ENCODE results near the gene PCDHGA12. TPM values are rescaled to one million over a fixed set of nuclear protein-coding genes. Genes with fewer than 3 reads are reported as not detected.
"Not testable (repeated sequence)": the region's sequence is repeated elsewhere in the genome, so short reads cannot be mapped to it uniquely, and the experiment has no call there.

The PCDHGA12 gene
- total RNA-seq, 1 donor from 2014 or later = 5.9 TPM

- H3K9me3 ChIP-seq = peaks cover 65% of the 10 kb centered on the region
- H3K36me3 ChIP-seq; intact Hi-C loops (cut with DNase I); H3K4me1 ChIP-seq; H3K27ac ChIP-seq: not testable (repeated sequence)
- ATAC-seq (peak; percentile 84 to 90), DNase-seq (peak; percentile 76)
- peaks cover 16% of the 10 kb centered on the region for H3K27me3 ChIP-seq (ENCODE audit: low read depth)
- TF ChIP-seq CTCF (IDR thresholded peaks at IDR 0.05) = peak; percentile 59
- peak within 1 kb of the TSS; percentile 44 for H3K4me3 ChIP-seq
Measured at GRCh38 chr5:141407790-141408505, 22.4 kb upstream of the PCDHGA12 start, which contains the start of gene PCDHGB6. Gene PCDHGB6, plus strand, starts transcription at chr5:141408021. Its CDS starts 182 bp downstream, at chr5:141408203.

GRCh38 chr5:141409598-141410306, 20.6 kb upstream of the PCDHGA12 start:
- H3K36me3 ChIP-seq = no peaks in the 10 kb centered on the region
- peaks cover 3% of the 10 kb centered on the region for H3K4me1 ChIP-seq
- no peak for TF ChIP-seq CTCF (IDR thresholded peaks at IDR 0.05)
- H3K4me3 ChIP-seq = no peak overlapping the region
- DNase-seq (no peak), ATAC-seq (no peak)
- H3K9me3 ChIP-seq = peaks cover 72% of the 10 kb centered on the region
- intact Hi-C loops (cut with DNase I) = no loop called here
- peaks cover 15% of the 10 kb centered on the region for H3K27me3 ChIP-seq (ENCODE audit: low read depth)
- no peak overlapping the region for H3K27ac ChIP-seq

GRCh38 chr5:141411575-141411974, 18.7 kb upstream of the PCDHGA12 start:
- Histone ChIP-seq H3K9me3 (peaks cover 85% of the 10 kb centered on the region), H3K4me1 (peaks cover 3% of the 10 kb centered on the region), H3K36me3 (no peaks in the 10 kb centered on the region), H3K27me3 (ENCODE audit: low read depth) (peaks cover 16% of the 10 kb centered on the region), H3K27ac (no peak overlapping the region), H3K4me3 (no peak overlapping the region)
- ATAC-seq (no peak), DNase-seq (no peak)
- intact Hi-C loops (cut with DNase I) = no loop called here
- TF ChIP-seq CTCF (IDR thresholded peaks at IDR 0.05) = no peak

- H3K9me3 ChIP-seq = peaks cover 81% of the 10 kb centered on the region
- no peak within 1 kb of the TSS for H3K27ac ChIP-seq
- peak; percentile 69 to 84 for ATAC-seq
- H3K4me3 ChIP-seq = peak within 1 kb of the TSS; percentile 45
- intact Hi-C loops (cut with DNase I) = no loop called here
- peaks cover 16% of the 10 kb centered on the region for H3K27me3 ChIP-seq (ENCODE audit: low read depth)
- no peaks in the 10 kb centered on the region for H3K36me3 ChIP-seq
- peaks cover 3% of the 10 kb centered on the region for H3K4me1 ChIP-seq
- peak; percentile 51 for TF ChIP-seq CTCF (IDR thresholded peaks at IDR 0.05)
- DNase-seq = no peak
Measured at GRCh38 chr5:141412854-141413539, 17.3 kb upstream of the PCDHGA12 start, which contains the start of gene PCDHGA10. Gene PCDHGA10, plus strand, starts transcription at chr5:141412987. Its CDS starts 189 bp downstream, at chr5:141413176.

- Histone ChIP-seq H3K4me3 (peak overlapping the region; percentile 45), H3K27ac (no peak overlapping the region), H3K4me1 (peaks cover 3% of the 10 kb centered on the region), H3K36me3 (no peaks in the 10 kb centered on the region), H3K27me3 (ENCODE audit: low read depth) (peaks cover 19% of the 10 kb centered on the region), H3K9me3 (peaks cover 81% of the 10 kb centered on the region)
- no peak for TF ChIP-seq CTCF (IDR thresholded peaks at IDR 0.05)
- ATAC-seq = peak in 1 of 2 donors; percentile 25
- no peak for DNase-seq
- intact Hi-C loops (cut with DNase I) = no loop called here
Measured at GRCh38 chr5:141413540-141414069, 16.7 kb upstream of the PCDHGA12 start.

- H3K4me3 ChIP-seq; H3K36me3 ChIP-seq; H3K27ac ChIP-seq; H3K4me1 ChIP-seq; ATAC-seq; DNase-seq; intact Hi-C loops (cut with DNase I): not testable (repeated sequence)
- peaks cover 19% of the 10 kb centered on the region for H3K27me3 ChIP-seq (ENCODE audit: low read depth)
- H3K9me3 ChIP-seq = peaks cover 81% of the 10 kb centered on the region
Measured at GRCh38 chr5:141414548-141415274, 15.6 kb upstream of the PCDHGA12 start.

- H3K4me1 ChIP-seq; ATAC-seq; H3K27ac ChIP-seq; DNase-seq; intact Hi-C loops (cut with DNase I); H3K36me3 ChIP-seq; H3K4me3 ChIP-seq: not testable (repeated sequence)
- peaks cover 16% of the 10 kb centered on the region for H3K27me3 ChIP-seq (ENCODE audit: low read depth)
- peaks cover 80% of the 10 kb centered on the region for H3K9me3 ChIP-seq
Measured at GRCh38 chr5:141415275-141415618, 15.1 kb upstream of the PCDHGA12 start.
